ENCODE data around the gene FAM184B.

GRCh38 chr4:17781300-17782287 is at the start of gene FAM184B:
- TF ChIP-seq CTCF (IDR thresholded peaks at IDR 0.05; ENCODE audit: low read length), result no peak
- TF ChIP-seq EZH2phosphoT487 (IDR thresholded peaks at IDR 0.05; ENCODE audit: low read length), result no peak
